GM19193 (cell line): ENCODE measurements around the gene HCN2.

Experiments
- POLR2A ChIP-seq: IDR thresholded peaks from 4 replicates; pipeline ENCODE4 v1.6.1; 2011; ENCODE audit not compliant: insufficient read depth, insufficient read length; ENCODE audit errors: extremely low read depth

HCN2 gene

DNA sequence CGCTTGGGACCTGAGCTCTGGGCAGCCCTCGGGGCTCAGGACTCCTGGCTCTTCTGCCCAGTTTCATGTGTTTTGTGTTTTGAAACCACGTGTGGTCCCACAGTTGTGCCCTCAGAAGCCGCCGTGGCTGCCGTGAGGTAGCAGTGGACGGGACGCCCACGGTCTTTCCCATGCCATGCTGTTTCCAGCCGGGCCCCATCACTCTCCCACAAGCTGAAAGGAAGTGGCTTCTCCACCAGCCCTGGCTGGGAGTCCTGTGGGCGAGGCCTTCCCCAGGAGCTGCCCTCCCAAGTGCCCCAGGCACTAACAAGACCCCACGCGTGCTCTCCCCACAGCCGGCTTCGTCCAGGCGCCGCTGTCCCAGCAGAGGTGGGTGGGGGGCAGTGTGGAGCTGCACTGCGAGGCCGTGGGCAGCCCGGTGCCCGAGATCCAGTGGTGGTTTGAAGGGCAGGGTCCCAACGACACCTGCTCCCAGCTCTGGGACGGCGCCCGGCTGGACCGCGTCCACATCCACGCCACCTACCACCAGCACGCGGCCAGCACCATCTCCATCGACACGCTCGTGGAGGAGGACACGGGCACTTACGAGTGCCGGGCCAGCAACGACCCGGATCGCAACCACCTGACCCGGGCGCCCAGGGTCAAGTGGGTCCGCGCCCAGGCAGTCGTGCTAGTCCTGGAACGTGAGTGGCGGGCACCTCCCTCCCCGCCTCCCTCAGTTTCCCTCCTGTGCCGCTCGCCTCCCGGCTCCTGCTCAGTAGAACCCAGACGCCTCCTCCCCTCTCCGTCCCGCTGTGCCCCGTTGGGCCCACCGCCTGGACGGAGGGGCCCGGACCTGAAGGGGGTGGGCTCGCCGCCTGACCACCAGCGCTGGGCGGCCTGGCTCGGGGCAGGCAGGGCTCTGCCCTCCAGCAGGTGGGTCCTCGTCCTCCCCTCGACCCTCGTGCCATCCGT, 12.0 kb upstream of the HCN2 start:
- no peak for TF ChIP-seq POLR2A

DNA sequence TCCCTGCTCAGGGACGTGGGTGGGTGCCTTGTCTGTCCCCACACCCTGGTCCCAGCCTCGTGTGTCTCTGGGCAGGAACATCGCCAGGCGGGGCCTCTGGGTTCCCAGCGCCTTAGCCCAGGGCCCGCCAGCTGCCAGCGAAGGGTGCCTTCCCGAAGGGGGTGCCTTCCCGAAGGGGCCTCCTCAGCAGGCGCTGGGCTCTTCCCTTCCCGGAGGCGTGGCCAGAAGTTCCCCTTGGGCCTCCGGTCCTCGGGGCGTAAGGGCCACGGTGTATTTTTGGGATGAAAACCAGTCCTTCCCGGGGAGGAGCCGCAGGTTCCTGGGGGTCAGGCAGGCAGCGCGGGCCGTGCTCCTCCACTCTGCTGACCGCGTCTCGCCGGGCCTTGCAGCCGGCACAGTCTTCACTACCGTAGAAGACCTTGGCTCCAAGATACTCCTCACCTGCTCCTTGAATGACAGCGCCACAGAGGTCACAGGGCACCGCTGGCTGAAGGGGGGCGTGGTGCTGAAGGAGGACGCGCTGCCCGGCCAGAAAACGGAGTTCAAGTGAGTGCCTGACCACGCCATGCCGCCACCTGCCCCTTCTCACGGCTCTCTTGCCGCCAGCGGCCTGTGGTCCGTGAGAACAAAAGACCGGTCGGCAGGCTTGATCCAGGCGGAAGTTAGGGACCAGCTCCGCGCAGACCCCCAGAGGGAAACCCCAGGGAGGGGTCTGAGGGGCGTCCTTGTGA, 10.4 kb upstream of the HCN2 start:
- no peak for TF ChIP-seq POLR2A

DNA sequence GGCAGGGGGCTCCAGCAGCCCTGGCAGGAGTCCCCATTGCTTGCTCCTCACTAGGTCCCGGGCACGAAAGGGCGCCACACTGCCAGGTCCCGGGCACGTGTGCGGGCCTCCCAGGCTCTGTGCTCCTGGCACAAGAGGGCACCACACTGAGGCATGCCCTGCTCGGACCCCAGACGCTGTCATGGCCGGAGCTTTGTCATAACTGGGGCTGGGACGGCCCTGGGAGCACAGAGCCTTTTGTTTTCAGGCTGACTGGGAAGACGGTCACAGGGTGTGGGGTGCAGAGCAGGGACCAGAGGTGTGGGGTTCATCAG, 9.9 kb upstream of the HCN2 start:
- no peak for TF ChIP-seq POLR2A

DNA sequence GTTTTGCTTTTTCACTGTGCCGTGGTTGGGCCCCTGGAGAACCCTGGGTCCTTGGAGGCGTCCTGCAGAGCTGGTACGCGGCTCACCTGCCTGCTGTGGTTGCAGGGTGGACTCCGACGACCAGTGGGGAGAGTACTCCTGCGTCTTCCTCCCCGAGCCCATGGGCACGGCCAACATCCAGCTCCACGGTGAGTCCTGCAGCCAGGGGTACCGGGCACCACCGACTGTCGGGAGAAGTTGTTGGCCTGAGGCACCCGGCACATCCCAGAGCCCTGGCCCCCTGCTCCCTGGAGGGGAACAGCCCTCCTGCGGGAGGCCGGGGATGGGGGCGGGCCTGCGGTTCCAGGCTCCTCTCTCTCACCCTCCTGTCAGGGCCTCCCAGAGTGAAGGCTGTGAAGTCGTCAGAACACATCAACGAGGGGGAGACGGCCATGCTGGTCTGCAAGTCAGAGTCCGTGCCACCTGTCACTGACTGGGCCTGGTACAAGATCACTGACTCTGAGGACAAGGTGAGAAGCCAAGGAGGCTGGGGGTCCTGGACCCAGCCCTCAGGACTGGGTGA, 9.3 kb upstream of the HCN2 start:
- no peak for TF ChIP-seq POLR2A

DNA sequence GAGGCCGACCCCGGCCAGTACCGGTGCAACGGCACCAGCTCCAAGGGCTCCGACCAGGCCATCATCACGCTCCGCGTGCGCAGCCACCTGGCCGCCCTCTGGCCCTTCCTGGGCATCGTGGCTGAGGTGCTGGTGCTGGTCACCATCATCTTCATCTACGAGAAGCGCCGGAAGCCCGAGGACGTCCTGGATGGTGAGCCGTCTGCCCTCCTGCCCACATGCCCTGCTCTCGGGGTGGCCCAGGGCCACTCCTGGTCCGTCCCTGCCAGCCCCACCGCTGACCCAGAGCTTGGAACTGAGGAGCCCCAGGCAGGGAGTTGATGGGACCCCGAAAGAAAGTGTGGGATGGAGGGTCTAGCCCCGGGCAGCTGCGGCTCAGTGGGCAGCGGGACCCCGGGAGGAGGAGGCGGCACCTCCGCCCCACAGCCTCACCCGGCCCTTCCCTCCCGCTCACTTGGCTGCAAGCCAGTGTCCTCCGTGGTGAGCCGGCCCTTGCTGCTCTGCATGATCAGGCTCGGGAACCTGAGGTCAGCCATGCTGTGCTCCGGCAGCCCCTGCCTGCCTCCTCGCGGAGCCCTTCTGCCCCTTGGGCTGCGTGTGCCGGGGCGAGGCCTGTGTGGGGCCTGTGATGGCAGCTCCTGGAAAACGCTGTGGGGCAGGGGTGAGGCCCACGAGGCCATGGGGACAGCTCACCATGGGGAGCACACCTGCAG, 8.1 kb upstream of the HCN2 start:
- TF ChIP-seq POLR2A, result no peak

DNA sequence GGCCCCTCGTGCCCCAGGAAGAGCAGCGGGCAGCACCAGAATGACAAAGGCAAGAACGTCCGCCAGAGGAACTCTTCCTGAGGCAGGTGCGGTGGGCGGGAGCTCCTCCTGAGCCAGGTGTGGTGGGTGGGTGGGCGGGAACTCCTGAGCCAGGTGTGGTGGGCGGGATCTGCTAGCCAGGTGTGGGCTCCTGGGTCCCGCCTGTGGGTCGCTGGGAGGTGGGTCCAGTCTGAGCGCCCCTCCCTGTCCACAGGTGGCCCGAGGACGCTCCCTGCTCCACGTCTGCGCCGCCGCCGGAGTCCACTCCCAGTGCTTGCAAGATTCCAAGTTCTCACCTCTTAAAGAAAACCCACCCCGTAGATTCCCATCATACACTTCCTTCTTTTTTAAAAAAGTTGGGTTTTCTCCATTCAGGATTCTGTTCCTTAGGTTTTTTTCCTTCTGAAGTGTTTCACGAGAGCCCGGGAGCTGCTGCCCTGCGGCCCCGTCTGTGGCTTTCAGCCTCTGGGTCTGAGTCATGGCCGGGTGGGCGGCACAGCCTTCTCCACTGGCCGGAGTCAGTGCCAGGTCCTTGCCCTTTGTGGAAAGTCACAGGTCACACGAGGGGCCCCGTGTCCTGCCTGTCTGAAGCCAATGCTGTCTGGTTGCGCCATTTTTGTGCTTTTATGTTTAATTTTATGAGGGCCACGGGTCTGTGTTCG, 7.0 kb upstream of the HCN2 start:
- TF ChIP-seq POLR2A, result no peak

DNA sequence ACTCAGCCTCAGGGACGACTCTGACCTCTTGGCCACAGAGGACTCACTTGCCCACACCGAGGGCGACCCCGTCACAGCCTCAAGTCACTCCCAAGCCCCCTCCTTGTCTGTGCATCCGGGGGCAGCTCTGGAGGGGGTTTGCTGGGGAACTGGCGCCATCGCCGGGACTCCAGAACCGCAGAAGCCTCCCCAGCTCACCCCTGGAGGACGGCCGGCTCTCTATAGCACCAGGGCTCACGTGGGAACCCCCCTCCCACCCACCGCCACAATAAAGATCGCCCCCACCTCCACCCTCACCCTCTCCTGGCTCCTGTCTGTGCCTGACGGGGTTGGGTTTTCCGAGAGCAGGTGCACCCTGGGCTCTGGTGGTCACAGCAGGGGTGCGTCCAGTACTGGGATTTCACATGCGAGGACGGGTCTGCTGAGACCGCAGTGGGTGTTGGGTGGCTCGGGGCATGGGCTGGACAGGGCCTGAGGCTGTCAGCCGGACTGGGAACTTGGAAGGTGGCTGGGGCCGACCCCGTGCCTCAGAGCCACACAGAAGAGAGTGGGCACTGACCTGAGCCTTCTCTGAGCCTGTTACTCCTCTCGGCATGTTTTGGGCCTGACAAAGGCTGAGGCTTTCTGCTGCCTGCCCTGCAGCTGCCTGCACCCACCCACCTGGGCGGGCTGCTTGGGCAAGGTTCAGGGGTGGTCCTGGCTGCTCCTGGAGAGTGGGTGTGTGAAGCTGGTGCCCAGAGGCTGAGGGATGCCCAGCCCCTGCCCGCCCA, 6.3 kb upstream of the HCN2 start:
- no peak for TF ChIP-seq POLR2A

DNA sequence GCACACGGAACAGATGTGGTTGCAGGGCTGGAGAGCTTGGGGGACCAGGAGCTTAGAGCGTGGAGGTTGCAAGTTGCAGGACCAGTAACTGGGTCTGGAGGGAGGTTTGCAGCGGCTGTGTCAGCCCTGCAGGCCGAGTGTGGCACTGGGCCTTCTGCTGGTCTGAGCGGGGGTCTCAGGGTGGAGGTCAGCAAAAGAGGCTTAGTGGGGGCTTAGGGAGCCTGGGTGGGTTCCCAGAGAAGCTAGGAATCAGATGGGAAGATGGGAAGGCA, 5.8 kb upstream of the HCN2 start:
- peak; percentile 32 for TF ChIP-seq POLR2A

DNA sequence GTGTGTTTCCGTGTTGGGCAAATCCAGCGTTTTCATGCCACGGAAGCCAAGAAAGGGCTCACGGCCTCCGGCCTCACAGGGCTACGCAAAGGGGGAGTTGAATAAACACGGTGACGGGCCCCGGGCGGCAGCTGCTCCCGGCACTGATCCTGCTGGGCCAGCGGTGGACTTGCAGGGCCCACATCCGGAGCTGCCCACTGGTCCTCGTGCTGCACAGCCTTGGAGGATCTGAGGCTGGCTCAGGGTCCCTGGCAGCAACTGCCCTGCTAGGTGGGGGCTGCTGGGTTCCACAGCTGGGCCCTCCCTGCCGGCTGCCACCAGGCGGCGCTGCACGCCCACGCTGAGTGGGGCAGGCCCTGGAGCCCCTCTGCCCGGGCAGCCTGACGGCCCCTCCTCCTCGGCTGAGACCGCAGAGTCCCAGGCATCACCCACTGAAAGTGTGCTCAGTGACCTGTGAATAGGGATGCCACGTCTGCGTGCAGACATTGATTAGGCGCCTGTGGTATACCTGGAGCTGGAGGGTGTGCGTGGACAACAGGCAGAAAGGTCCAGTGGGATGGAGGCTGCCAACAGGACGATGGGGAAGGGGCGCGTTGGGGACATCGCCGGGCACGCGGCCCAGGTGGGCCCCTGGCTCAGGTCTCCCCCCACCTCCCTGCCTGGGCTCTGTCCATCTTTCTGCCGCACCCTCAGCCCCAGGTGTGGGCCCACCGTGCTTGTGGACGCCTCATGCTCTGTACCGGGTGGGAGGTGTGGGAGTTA, 5.3 kb upstream of the HCN2 start:
- peak; percentile 13 for TF ChIP-seq POLR2A

DNA sequence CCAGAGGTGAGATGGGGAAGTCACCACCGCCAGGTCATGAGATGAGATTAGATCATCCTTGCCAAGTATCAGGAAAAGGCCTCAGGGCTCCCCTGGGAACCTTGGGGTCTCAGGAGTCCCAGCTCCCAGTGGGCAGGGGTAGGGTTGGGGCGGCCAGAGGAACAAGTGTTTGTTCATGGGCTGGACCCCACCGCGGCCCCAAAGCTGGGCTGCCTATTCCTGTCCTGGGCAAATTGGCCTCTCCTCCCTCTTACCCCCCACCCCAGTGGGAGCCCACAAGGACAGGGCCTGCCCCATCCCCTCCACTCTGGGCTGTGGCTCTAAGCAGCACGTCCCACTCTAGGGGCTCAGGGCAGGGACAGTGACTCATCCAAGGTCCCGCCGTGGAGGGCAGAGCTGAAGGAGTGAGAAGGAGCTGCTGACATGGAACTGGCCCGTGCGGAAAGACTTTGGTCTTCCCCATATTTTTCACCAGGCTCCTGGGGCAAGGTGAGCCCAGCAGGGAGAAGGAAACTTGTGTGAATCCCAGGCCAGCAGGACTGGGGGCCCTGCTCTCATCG, 4.0 kb upstream of the HCN2 start:
- no peak for TF ChIP-seq POLR2A

DNA sequence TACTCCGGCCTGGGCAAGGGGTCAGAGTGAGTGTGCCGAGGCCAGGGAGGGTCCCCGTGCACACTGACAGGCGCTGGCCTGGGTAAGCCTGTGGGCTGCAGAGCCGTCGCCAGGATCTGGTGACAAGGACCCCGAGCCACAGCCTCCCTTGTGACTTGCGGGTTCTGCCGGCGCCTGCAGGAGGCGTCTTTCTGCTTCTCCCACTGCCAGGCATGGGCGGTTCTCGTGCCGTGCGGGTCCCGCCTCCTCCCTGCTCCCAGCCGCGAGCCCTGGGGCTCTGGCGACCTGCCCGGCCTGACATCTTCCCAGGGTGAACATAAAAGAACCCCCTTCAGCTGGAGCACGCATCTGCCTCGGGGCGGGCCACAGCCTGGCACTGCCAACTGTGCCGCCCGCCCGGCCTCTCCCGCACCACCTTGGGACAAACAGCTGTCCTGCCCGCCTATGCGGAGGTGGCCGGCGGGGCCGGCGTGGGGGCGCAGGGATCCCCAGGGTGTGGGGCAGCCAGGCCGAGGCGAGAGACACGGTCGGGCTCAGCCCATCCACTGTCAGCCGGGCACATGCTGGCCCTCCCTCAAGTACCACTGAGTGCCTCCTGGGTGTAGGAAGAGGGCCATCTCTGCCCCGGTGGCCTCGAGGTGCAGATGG, 1.5 kb upstream of the HCN2 start:
- TF ChIP-seq POLR2A, result no peak

DNA sequence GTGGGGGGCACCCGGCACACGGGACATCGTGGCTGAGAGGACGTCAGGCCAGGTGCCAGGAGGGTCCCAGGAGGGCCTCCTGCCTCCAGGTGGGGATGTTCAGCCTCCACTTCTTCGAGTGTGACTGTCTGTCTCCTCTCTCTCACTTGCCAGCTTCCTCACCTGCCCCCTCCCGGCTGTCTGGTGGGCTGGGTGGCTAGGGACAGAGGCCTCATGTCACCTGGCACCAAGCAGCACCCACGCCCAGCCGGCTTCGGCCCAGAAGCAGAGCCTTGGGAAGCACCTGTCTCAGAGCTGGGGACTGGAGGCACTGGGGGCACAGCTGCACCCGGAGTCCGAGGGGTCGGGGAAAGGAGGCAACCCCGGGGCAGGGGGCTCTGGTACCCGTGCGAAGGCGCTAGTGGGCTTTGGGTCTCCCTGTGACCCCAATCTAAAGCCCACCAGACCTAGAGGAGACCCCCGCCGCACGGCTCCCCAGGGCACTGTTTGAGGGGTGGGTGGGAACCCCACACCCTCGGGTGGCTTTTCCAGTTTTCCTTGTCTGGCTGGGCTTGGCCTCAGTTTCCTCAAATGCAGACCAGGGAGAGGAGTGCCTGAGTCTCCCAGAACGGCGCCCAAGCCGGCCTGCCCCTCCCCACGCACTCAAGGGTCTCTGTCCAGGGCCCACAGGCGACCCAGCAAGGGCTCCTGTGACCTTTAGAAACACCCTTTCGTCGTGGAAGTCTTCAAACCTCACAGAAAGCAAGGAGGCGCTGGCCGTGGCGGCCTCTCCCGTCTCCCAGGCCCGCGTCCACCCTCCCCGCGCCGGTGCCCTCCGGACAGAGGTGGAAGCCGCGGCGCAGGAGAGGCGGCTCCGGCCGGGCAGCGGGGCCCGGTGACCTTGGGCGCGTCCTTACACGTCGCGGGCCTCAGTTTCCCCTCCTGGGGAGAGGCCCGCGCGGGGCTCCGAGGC, 664 bp upstream of the HCN2 start:
- TF ChIP-seq POLR2A, result no peak

DNA sequence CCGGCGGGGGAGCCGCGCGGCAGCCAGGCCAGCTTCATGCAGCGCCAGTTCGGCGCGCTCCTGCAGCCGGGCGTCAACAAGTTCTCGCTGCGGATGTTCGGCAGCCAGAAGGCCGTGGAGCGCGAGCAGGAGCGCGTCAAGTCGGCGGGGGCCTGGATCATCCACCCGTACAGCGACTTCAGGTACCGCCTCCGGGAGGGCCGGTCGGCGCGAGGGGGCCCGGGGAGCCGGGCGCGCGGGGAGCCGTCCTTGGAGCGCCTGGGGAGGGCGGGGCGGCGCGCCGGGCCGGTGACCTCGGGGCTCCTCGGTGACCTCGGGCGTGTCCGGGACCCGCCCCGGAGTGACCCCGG, 690 bp downstream of the HCN2 start:
- TF ChIP-seq POLR2A, result no peak
